ENCODE measurements around the gene RFX4. TPM values are rescaled to one million over a fixed set of nuclear protein-coding genes. Genes with fewer than 3 reads are reported as not detected.

Gene RFX4
- total RNA-seq, 1 experiment from 2014 or later, result not detected

DNA sequence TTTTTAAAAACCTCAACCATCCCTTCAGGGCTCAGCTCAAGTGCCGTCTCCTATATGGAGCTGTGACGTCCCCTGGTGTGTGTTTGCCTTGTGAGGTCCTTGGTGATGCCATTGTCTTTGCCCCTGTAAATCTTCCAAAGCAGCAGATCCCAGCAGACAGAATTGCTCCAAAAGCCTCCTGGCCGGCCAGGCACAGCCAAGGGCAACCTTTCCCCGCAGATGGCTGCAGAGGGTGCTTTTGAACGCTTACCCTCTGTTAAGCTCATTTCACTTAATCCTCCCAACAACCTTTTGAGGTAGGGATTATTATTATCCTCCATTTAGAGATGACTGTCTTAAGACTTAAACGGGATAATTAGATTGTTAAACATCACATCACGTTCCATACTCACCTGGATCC, 51.4 kb downstream of the RFX4 start:
- RAD21 ChIA-PET (ENCODE audit: low non-redundant PET in 1 of 2, low total read pairs in 2 of 2, uncharacterized antibody in 2 of 2, unreplicated experiment in 2 of 2), result no interaction called here

More for the DNA sequence above, 51.4 kb downstream of the RFX4 start:
- H3K36me3 ChIP-seq (ENCODE audit: control insufficient read depth in 1 of 2, insufficient read depth in 2 of 2, low read length in 2 of 2), result no peaks in the 10 kb centered on the region
- no peak overlapping the region for H2AFZ ChIP-seq (ENCODE audit: low read depth, low read length, poor library complexity, severe bottlenecking)
- intact Hi-C loops (cut with micrococcal nuclease), result no loop called here
- no peaks in the 10 kb centered on the region for H4K20me1 ChIP-seq (ENCODE audit: insufficient read depth)
- no peak overlapping the region for H3K27ac ChIP-seq (ENCODE audit: low read depth, low read length)
- no peak overlapping the region for H3K4me3 ChIP-seq (replicated peaks in 1 of 2; ENCODE audit: low read depth in 1 of 2, low read length in 2 of 2)
- CTCF ChIA-PET, result interaction anchor here (1.0 kb wide), 1 partner anchor 12 kb away, joined by 3 read pairs; no protein-coding TSS in a partner anchor
- no TSS peak for BruUV-seq (replicated peaks)
- POLR2A ChIA-PET, result interaction anchor here (0.6 kb wide), 1 partner anchor 10 kb away, joined by 3 read pairs; no protein-coding TSS in a partner anchor
- no peaks in the 10 kb centered on the region for H3K9me2 ChIP-seq (ENCODE audit: insufficient read depth)
- no peak for DNase-seq (ENCODE audit: low read depth, low spot score)
- no peak overlapping the region for H3K4me2 ChIP-seq (ENCODE audit: low read length)
- no peak for ATAC-seq
- no peaks in the 10 kb centered on the region for H3K27me3 ChIP-seq (ENCODE audit: insufficient read depth, low read length)
- no peaks in the 10 kb centered on the region for H3K79me2 ChIP-seq (ENCODE audit: insufficient read depth, low read length)
- TF ChIP-seq ZNF274 (IDR thresholded peaks at IDR 0.05; ENCODE audit: low read depth, low read length) (no peak), POLR2A (IDR thresholded peaks at IDR 0.05; ENCODE audit: borderline replicate concordance, extremely low read depth, insufficient read depth, insufficient read length) (no peak), SRF (IDR thresholded peaks at IDR 0.05; ENCODE audit: low read depth) (no peak), FOSL1 (IDR thresholded peaks at IDR 0.05; ENCODE audit: low read depth) (no peak), CBX3 (IDR thresholded peaks at IDR 0.05; ENCODE audit: low read depth) (no peak), EZH2 (IDR thresholded peaks at IDR 0.05) (no peak), POLR2AphosphoS5 (IDR thresholded peaks at IDR 0.05; ENCODE audit: low read depth, low read length) (no peak), RAD21 (IDR thresholded peaks at IDR 0.05; ENCODE audit: low read depth) (no peak), ELF1 (IDR thresholded peaks at IDR 0.05; ENCODE audit: borderline replicate concordance, low read depth) (no peak), SIN3A (IDR thresholded peaks at IDR 0.05; ENCODE audit: low read depth) (no peak), JUND (IDR thresholded peaks at IDR 0.05) (no peak), CEBPB (IDR thresholded peaks at IDR 0.05; ENCODE audit: low read depth) (no peak)
- TF ChIP-seq, protein P1, sequence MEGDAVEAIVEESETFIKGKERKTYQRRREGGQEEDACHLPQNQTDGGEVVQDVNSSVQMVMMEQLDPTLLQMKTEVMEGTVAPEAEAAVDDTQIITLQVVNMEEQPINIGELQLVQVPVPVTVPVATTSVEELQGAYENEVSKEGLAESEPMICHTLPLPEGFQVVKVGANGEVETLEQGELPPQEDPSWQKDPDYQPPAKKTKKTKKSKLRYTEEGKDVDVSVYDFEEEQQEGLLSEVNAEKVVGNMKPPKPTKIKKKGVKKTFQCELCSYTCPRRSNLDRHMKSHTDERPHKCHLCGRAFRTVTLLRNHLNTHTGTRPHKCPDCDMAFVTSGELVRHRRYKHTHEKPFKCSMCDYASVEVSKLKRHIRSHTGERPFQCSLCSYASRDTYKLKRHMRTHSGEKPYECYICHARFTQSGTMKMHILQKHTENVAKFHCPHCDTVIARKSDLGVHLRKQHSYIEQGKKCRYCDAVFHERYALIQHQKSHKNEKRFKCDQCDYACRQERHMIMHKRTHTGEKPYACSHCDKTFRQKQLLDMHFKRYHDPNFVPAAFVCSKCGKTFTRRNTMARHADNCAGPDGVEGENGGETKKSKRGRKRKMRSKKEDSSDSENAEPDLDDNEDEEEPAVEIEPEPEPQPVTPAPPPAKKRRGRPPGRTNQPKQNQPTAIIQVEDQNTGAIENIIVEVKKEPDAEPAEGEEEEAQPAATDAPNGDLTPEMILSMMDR (IDR thresholded peaks at IDR 0.05 in 2 of 3, conservative IDR thresholded peaks at IDR 0.05 in 1 of 3; ENCODE audit: borderline replicate concordance in 1 of 3, insufficient read depth in 1 of 3, low read depth in 2 of 3, low read length in 2 of 3), result no peak
- TF ChIP-seq, protein P2, sequence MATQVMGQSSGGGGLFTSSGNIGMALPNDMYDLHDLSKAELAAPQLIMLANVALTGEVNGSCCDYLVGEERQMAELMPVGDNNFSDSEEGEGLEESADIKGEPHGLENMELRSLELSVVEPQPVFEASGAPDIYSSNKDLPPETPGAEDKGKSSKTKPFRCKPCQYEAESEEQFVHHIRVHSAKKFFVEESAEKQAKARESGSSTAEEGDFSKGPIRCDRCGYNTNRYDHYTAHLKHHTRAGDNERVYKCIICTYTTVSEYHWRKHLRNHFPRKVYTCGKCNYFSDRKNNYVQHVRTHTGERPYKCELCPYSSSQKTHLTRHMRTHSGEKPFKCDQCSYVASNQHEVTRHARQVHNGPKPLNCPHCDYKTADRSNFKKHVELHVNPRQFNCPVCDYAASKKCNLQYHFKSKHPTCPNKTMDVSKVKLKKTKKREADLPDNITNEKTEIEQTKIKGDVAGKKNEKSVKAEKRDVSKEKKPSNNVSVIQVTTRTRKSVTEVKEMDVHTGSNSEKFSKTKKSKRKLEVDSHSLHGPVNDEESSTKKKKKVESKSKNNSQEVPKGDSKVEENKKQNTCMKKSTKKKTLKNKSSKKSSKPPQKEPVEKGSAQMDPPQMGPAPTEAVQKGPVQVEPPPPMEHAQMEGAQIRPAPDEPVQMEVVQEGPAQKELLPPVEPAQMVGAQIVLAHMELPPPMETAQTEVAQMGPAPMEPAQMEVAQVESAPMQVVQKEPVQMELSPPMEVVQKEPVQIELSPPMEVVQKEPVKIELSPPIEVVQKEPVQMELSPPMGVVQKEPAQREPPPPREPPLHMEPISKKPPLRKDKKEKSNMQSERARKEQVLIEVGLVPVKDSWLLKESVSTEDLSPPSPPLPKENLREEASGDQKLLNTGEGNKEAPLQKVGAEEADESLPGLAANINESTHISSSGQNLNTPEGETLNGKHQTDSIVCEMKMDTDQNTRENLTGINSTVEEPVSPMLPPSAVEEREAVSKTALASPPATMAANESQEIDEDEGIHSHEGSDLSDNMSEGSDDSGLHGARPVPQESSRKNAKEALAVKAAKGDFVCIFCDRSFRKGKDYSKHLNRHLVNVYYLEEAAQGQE (IDR thresholded peaks at IDR 0.05; ENCODE audit: low read depth), result no peak
- H3K9ac ChIP-seq (ENCODE audit: low read length), result no peak overlapping the region
- H3K4me1 ChIP-seq (ENCODE audit: control insufficient read depth in 1 of 2, insufficient read depth in 2 of 2, low read length in 2 of 2), result peaks cover 22 to 35% of the 10 kb centered on the region in 2 experiments
- no peaks in the 10 kb centered on the region for H3K9me3 ChIP-seq (ENCODE audit: control insufficient read depth in 1 of 2, insufficient read depth in 1 of 2, low read depth in 1 of 2, low read length in 2 of 2)

Data from HCT116 (cell line).